Stimulated activated naive B cell treated with anti-CD40 and anti-IgM and Interleukin-4, amounts not matched to agents 10 μg/mL and 1 μg/mL and 100 μg/mL, for 72 hours (primary cell): ENCODE results near the gene CHD8.
"Not testable (repeated sequence)": the region's sequence is repeated elsewhere in the genome, so short reads cannot be mapped to it uniquely, and the experiment has no call there.

ENCODE experiments used
- ATAC-seq, 2 donors: fragments of 150-1000 bp; cut with Tn5 transposase; replicated peaks; 2 replicates each; pipeline ENCODE4 v1.10.0; 2021; ENCODE audit warnings: moderate library complexity in 1 of 2
- DNase-seq: peaks from one replicate; pipeline ENCODE4 v3.0.0; 2021
- H3K27ac Mint-ChIP-seq: one replicate; pipeline ENCODE4 v1.8.0; 2022; ENCODE audit warnings: mild to moderate bottlenecking, mixed read lengths
- H3K27me3 Mint-ChIP-seq, 2 donors: one replicate each; pipeline ENCODE4 v1.8.0; 2022; ENCODE audit warnings: mixed read lengths in 2 of 2
- H3K36me3 Mint-ChIP-seq, 2 donors: one replicate each; pipeline ENCODE4 v1.8.0; 2022; ENCODE audit warnings: mixed read lengths in 2 of 2, mild to moderate bottlenecking in 1 of 2
- H3K4me1 Mint-ChIP-seq, 2 donors: one replicate each; pipeline ENCODE4 v1.8.0; 2022; ENCODE audit warnings: mixed read lengths in 2 of 2, mild to moderate bottlenecking in 1 of 2
- H3K4me3 Mint-ChIP-seq, 2 donors: one replicate each; pipeline ENCODE4 v1.8.0; 2022; ENCODE audit warnings: mild to moderate bottlenecking in 2 of 2, mixed read lengths in 2 of 2, moderate library complexity in 1 of 2
- H3K9me3 Mint-ChIP-seq, 2 donors: one replicate each; pipeline ENCODE4 v1.8.0; 2022; ENCODE audit warnings: mixed read lengths in 2 of 2, mild to moderate bottlenecking in 1 of 2

The CHD8 gene

DNA sequence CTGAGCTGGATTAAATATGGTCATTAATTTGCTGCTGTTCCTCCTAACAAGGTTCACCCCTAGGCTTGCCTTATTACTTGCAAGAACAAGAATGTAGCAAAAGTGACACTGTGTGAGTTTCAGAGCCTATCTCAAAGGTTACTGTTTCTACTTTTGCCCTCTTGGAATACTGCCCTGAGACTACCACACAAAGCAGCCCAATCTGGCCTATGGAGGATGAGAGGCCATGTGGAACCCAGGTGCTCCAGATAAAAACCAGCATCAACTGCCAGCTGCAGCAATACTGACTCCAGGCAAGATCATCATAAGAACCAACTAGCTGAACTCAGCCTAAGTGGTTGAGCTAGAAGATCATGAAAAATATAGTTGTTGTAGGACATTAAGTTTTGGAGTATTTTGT is 49.7 kb downstream of the CHD8 start:
- H3K27me3 Mint-ChIP-seq, result no peaks in the 10 kb centered on the region
- peaks cover 36 to 60% of the 10 kb centered on the region in 2 donors for H3K36me3 Mint-ChIP-seq
- no peak overlapping the region for H3K27ac Mint-ChIP-seq
- H3K4me3 Mint-ChIP-seq, result no peak overlapping the region
- H3K4me1 Mint-ChIP-seq, result peaks cover 0 to 3% of the 10 kb centered on the region in 2 donors
- DNase-seq (no peak), ATAC-seq (no peak)
- H3K9me3 Mint-ChIP-seq, result no peaks in the 10 kb centered on the region

DNA sequence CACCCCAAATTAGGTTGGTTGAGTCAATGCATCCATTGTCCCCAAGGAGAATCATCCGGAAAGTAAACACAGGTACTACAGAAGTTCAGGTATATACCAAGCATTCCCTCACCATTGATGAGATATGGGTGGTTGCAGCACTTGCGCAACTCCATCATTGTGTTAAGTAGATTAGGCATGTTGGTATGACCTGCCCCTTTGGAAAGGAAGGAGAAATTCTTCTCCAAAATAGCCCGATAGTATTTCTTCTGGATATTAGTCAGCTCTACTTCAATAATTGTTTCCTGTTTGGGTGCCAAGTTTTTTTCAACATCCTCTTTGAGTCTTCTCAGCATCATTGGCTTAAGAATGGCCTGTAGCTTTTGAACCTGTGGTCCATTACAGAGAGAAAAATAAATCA is 50.8 kb downstream of the CHD8 start:
- ATAC-seq (no peak), DNase-seq (no peak)
- Mint-ChIP-seq H3K27me3 (no peaks in the 10 kb centered on the region), H3K27ac (no peak overlapping the region), H3K4me1 (peaks cover 0 to 3% of the 10 kb centered on the region in 2 donors), H3K4me3 (no peak overlapping the region), H3K36me3 (peaks cover 40 to 62% of the 10 kb centered on the region in 2 donors), H3K9me3 (no peaks in the 10 kb centered on the region)

DNA sequence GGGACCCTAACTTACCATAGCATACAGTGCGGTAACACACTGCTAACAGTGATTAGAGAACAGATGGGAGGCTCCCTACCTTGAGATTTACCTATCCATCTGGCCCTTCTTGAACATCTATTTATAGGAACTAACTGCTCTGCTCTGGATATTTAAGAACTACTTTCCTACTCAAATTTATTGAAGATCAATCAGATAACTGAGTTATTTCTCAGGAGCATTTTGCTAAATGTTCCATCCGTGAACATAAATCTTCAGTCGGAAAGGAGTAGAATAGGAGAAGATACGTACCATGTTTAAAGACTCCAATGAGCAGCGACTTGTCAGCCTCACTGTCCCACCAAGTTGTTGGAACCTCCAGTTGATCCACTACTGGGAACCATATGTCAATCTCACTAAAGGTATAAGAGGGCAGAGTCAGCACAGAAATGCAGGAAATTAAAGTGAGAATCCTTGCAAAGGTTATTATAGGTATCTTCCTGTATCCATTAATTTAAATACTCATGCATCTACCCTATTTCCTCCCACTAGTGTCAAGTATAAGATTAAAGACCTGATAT is 56.5 kb downstream of the CHD8 start:
- no peak for ATAC-seq
- Mint-ChIP-seq H3K27ac (no peak overlapping the region), H3K36me3 (peaks cover 41 to 60% of the 10 kb centered on the region in 2 donors), H3K9me3 (no peaks in the 10 kb centered on the region), H3K27me3 (no peaks in the 10 kb centered on the region), H3K4me3 (no peak overlapping the region), H3K4me1 (no peaks in the 10 kb centered on the region)
- DNase-seq, result no peak

DNA sequence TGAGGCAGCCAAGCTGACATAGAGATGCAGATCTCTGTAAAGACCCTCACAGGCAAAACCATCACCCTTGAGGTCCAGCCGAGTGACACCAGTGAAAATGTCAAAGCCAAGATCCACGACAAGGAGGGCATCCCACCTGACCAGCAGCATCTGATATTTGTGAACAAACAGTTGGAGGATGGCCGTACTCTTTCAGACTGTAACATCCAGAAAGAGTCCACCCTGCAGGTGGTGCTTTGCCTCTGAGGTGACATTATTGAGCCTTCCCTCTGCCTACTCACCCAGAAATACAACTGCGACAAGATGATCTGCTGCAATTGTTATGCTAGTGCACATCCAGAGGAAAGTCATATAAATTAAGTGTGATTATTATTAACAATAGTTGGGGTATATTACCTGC is 57.0 kb downstream of the CHD8 start:
- ATAC-seq (no peak), DNase-seq (no peak)
- Mint-ChIP-seq H3K36me3 (peaks cover 45 to 63% of the 10 kb centered on the region in 2 donors), H3K4me1 (no peaks in the 10 kb centered on the region), H3K27ac (no peak overlapping the region), H3K27me3 (no peaks in the 10 kb centered on the region), H3K9me3 (no peaks in the 10 kb centered on the region), H3K4me3 (no peak overlapping the region)

DNA sequence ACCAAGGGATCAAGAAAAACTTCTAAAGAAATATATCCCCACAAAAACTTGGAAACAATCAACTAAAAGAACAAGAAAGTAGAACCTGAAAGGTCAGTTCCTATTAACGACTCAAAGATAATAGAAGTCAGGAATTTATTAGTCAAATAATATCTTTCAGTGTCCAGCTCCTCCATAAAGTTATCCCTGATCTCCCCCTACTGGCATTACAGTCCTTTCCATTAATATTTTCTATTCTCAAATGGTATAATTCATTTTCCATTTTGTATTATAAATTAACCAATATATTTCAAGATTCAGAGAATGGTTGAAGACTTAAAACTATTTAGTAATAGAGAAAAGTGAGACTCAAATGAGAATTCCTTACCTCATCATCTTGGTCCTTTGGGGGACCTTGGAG is 60.5 kb downstream of the CHD8 start:
- Mint-ChIP-seq H3K27me3 (no peaks in the 10 kb centered on the region), H3K9me3 (no peaks in the 10 kb centered on the region), H3K27ac (no peak overlapping the region), H3K36me3 (peaks cover 50 to 65% of the 10 kb centered on the region in 2 donors), H3K4me1 (no peaks in the 10 kb centered on the region), H3K4me3 (no peak overlapping the region)
- ATAC-seq, result no peak
- no peak for DNase-seq

DNA sequence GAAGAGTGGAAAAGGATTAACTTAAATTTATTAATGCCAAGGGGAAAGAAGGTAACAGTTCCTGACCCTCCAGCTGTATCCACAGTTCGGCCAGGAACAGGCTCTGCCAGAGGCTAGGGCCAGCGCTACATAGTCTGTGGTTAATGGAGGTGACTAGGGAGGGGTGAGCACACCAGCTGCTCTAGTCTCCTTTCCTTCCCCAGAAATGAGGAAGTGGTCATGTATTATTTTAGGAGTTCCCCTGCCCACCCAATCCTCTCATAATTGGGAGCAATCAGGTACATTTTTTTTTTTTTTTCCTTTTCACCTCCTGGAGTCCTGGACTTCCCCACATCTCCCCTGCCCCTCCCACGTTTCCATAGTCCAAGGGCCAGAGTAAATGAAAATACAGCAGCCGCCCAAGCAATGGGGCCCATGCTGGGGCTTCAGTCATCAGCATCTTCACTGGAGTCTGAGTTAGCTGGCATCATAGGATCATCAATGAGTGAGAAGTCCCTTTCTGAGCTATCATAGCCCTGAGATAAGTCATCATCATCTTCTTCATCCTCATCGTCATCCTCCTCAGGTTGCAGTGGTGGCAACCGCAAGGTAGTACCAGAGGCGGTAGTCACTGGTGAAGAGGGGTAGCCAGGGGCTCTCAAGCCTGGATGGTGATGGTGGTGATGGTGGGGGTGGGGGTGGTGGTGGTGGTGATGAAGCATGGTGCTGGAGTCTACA is 70.6 kb downstream of the CHD8 start:
- H3K4me1 Mint-ChIP-seq, result peaks cover 22 to 34% of the 10 kb centered on the region in 2 donors
- H3K27ac Mint-ChIP-seq, result peak overlapping the region; percentile 100
- no peaks in the 10 kb centered on the region for H3K9me3 Mint-ChIP-seq
- H3K4me3 Mint-ChIP-seq, result peak overlapping the region; percentile 97 to 100
- no peaks in the 10 kb centered on the region for H3K27me3 Mint-ChIP-seq
- H3K36me3 Mint-ChIP-seq, result peaks cover 26 to 28% of the 10 kb centered on the region in 2 donors
- DNase-seq (peak; percentile 47), ATAC-seq (peak; percentile 53)

DNA sequence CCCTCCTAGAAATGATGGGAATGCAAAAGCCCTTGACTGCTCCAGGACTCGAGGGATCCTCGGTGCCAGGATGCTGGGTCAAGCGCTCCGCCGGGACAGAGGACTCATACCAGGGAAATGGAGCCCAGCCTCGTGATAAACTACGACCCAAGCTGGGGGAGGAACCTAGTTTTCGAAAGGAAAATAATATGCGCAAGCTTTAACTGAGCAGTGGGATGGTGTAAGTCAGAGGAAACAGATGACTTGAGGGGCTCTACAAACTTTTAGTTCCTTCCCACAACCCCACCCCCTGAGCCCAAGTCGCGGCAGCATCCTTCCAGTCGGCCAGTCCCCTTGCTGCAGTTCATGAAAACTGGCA is 71.5 kb downstream of the CHD8 start:
- Mint-ChIP-seq H3K4me1 (peaks cover 22 to 34% of the 10 kb centered on the region in 2 donors), H3K27ac (peak overlapping the region; percentile 100), H3K9me3 (no peaks in the 10 kb centered on the region), H3K36me3 (peaks cover 25 to 28% of the 10 kb centered on the region in 2 donors), H3K4me3 (peak overlapping the region; percentile 97 to 100), H3K27me3 (no peaks in the 10 kb centered on the region)
- DNase-seq, result no peak
- peak; percentile 53 to 61 for ATAC-seq

DNA sequence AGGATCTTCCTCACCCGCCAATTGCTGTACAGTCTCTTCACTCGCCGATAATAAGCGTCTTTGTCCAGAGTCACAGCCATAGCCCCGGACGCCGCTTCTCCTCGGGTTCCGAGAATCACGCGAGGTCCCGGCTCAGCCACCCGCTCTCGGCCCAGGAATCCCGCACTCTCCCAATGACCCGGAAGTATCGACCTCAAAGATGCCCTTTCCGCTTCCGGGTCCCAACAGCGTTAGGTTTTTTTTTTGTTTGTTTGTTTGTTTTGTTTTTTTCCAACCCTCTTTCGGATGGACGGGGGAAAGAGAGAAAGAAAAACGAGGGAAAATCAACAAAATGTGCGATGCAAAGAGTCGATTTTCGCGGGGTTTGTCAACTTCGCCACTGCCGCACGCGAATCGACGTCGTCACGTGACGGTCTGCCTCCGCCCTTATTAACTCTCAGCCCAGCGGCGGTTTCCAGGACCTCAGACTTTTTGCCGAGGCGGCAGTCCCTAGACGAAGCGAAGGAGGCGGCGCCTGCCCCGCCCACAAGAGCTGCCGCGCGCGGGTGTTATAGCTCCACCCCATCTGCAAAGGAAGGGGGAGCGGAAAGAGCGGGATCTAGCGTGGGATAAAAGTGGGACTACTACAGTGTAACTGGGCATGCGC is 72.0 kb downstream of the CHD8 start, which contains the start of gene SUPT16H:
Gene SUPT16H, minus strand, starts transcription at position 172 of the 646 bp plus-strand sequence. Its CDS starts 92 bp downstream, at position 80.
- Mint-ChIP-seq H3K27me3 (no peaks in the 10 kb centered on the region), H3K4me1 (peaks cover 22 to 34% of the 10 kb centered on the region in 2 donors), H3K27ac (peak within 1 kb of the TSS; percentile 100), H3K9me3 (no peaks in the 10 kb centered on the region), H3K4me3 (peak within 1 kb of the TSS; percentile 97 to 100), H3K36me3 (peaks cover 23 to 28% of the 10 kb centered on the region in 2 donors)
- peak; percentile 94 for DNase-seq
- peak; percentile 83 to 89 for ATAC-seq

DNA sequence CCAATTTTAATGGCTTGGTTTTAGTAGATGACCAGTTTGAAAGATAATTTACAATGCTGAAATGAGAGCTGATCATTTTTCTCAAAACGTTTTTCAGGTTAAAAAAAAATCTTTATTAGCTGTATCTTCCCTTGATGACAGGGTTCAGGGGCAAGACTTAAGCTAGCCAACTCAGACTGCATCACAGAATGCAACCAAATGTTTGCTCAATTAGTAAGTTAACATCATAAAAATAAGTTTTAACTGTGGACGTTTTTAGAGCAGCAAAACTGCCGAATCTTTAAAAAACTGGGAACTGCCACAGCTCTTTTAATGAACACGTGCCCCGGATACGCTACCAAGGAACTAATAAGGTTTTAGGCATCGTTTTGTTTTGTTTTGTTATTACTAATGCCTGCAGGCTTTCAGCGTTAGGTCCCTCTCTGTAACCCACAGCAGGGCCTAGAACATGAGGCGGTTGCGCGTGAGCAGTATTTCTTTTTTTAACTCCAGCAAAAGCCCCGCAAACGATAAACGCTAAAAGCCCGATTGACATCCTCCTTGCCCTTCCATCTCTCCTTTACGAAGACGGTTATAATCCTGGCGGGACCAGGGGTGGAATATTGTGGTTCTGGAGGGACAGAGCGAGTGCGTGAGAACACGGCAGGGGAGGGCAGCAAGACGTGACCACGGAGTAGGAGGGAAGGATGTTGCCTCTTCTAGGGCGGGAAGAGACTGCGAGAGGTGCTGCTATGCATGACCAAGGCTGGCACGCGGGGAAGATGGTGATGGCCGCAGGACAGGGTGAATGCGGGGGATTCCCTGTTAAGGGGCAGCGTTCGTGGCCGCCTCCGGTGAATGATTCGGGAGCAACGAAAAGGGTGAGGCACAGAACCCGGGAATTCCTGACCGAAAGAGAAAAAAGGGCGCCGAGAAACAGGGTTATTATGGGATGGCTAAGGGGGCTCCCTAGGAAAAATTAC is 72.8 kb downstream of the CHD8 start:
- Mint-ChIP-seq H3K36me3 (peaks cover 19 to 31% of the 10 kb centered on the region in 2 donors), H3K27ac (peak overlapping the region; percentile 100), H3K4me3 (peak overlapping the region; percentile 97 to 100), H3K4me1 (peaks cover 22 to 34% of the 10 kb centered on the region in 2 donors), H3K27me3 (no peaks in the 10 kb centered on the region), H3K9me3 (no peaks in the 10 kb centered on the region)
- DNase-seq (peak; percentile 62), ATAC-seq (peak; percentile 64 to 67)

DNA sequence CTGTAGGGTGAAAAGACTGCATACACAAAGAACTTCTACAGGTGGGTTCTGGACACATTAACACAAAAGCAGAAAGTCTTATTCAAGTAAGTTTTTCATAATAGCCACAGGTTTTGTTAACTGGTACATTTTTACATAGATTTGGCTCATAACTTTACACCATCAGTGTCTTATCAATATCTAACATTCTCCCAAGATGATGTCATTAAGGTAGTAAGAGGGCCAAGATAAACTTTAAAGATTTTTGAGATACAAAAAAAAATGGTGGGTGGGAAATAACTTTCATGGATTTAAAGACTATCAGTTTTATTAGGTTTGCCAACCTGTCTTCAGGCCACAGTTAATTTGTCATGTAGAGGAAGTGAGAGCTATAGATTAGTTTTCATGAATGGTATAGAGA is 73.8 kb downstream of the CHD8 start:
- DNase-seq (no peak), ATAC-seq (no peak)
- H3K4me3 Mint-ChIP-seq, result peak overlapping the region; percentile 68 to 82
- peaks cover 22 to 34% of the 10 kb centered on the region in 2 donors for H3K4me1 Mint-ChIP-seq
- no peaks in the 10 kb centered on the region for H3K27me3 Mint-ChIP-seq
- H3K27ac Mint-ChIP-seq, result peak overlapping the region; percentile 91
- H3K9me3 Mint-ChIP-seq, result no peaks in the 10 kb centered on the region
- H3K36me3 Mint-ChIP-seq, result peaks cover 25 to 37% of the 10 kb centered on the region in 2 donors

DNA sequence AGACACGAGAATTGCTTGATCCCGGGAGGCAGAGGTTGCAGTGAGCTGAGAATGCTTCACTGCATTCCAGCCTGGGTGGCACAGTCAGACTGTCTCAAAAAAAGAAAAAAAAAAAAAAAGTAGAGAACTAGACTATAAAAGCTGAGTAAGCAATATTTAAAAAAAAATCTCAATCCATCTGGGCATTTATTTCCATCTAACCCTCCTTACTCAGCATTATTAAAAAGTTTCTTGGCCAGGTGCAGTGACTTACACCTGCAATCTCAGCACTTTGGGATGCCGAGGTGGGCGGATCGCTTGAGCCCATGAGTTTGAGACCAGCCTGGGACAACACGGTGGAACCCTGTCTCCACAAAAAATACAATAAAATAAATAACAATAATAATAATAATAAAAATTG is 76.6 kb downstream of the CHD8 start:
- peaks cover 8 to 14% of the 10 kb centered on the region in 2 donors for H3K4me1 Mint-ChIP-seq
- no peak overlapping the region for H3K27ac Mint-ChIP-seq
- no peaks in the 10 kb centered on the region for H3K27me3 Mint-ChIP-seq
- ATAC-seq, result no peak
- H3K4me3 Mint-ChIP-seq, result no peak overlapping the region
- peaks cover 23 to 41% of the 10 kb centered on the region in 2 donors for H3K36me3 Mint-ChIP-seq
- DNase-seq, result no peak
- H3K9me3 Mint-ChIP-seq, result no peaks in the 10 kb centered on the region

DNA sequence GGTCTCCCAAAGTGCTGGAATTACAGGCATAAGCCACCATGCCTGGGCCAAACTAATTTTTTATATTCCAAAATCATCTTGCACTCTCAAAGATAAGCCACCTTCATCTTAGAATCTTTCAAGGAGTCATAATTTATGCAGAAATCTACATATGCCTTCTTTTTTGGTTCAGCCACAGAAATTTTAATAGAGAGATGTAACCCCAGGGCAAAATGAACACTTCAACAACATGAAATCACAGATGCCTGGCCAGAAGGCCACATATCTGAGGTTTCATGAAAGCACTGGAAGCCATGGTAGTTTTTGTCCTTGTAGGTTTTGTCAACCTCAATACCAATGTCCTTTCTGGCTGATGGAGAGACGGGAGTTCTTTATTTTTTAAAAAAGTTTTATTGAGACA is 81.9 kb downstream of the CHD8 start:
- no peak for ATAC-seq
- Mint-ChIP-seq H3K36me3 (peaks cover 29 to 51% of the 10 kb centered on the region in 2 donors), H3K27me3 (no peaks in the 10 kb centered on the region)

DNA sequence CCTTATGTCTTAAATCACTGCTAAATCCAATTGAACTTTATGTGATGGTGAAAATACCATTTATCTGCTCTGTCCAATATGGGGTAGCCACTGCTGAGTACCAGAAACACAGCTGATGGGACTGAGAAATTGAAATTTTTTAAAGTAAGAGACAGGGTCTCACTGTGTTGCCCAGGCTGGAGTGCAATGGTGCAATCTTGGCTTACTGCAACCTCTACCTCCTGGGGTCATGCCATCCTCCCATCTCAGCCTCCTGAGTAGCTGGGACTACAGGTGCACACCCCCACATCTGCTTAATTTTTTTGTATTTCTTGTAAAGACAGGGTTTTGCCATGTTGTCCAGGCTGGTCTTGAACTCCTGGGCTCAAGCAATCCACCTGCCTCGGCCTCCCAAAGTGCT is 83.1 kb downstream of the CHD8 start:
- H3K27ac Mint-ChIP-seq, H3K9me3 Mint-ChIP-seq: not testable (repeated sequence)
- H3K36me3 Mint-ChIP-seq, result peaks cover 30 to 56% of the 10 kb centered on the region in 2 donors

More for the DNA sequence above, 81.9 kb downstream of the CHD8 start:
- no peaks in the 10 kb centered on the region for H3K4me1 Mint-ChIP-seq
- H3K27ac Mint-ChIP-seq, result no peak overlapping the region
- no peak overlapping the region for H3K4me3 Mint-ChIP-seq
- no peaks in the 10 kb centered on the region for H3K9me3 Mint-ChIP-seq
- no peak for DNase-seq

More for the DNA sequence above, 83.1 kb downstream of the CHD8 start:
- H3K27me3 Mint-ChIP-seq, H3K4me1 Mint-ChIP-seq, H3K4me3 Mint-ChIP-seq, DNase-seq, ATAC-seq: not testable (repeated sequence)
